GM12872 (cell line): ENCODE measurements around the gene TMEM107.

Source experiments
- CTCF ChIP-seq: IDR thresholded peaks from 3 replicates; pipeline ENCODE4 v1.5.1; 2011; ENCODE audit warnings: low read depth, mild to moderate bottlenecking, low read length, moderate library complexity; ENCODE audit not compliant: insufficient read depth

Gene TMEM107

GRCh38 chr17:8186787-8187516 is 10.8 kb upstream of the TMEM107 start:
- TF ChIP-seq CTCF, result no peak; the same call in 2 of the 3 replicates

DNA sequence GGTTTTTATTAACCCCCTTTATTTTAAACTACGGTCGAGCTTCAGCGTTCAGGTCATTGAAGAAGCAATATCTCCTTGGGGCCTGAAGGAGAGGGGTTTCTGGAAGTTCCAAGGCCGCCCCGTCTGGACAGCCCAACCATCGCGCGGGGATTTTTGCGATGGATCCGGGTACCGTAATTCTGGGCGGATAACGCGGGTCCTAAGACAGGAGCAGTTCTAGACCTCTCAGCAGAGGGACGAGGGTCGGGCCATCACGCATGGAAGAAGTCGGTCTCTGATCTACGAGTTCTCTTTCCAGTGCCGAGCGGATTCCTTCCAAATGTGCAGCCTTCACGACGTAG is 10.2 kb upstream of the TMEM107 start:
- TF ChIP-seq CTCF, result 0 out of 3 replicates have a peak, but pooled peaks have one; percentile 36

DNA sequence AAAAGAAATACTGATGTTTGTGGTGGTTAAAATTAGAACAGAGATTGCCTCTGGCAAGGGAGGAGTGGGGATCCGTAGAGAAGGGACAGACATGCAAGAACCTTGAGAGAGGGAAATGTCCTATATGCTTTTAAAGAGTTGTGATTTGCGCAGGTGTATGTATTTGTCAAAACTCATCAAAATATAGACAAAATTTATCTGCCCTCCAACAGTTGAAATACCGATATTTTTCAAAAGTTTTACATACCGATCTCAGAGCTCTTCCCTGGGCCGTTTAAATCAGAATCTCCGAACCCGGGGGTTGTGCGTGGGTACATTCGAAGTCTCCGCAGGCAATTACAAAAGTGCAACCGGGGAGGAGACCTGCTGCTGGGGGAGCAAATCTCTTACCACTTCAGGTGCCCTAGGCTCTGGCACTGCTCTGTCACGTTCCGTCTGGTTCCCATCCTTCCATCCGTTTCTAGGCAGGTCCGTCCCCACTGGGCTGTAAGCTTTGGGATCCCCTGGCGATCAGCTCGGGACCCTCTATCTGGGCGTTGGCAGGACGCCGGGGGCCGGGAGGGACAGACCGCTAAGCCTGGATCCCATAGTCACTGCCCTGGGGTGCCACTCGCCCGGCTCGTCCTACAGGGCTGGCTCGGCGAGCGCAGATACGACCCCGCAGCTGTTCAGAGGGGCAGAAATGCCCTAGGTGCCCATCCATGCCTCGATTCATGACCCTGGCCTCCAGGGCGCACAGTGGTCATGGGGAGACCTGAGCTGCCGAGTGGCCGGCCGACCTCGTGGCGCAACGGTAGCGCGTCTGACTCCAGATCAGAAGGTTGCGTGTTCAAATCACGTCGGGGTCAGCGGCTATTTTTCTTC is 9.6 kb upstream of the TMEM107 start:
- TF ChIP-seq CTCF, result no peak

DNA sequence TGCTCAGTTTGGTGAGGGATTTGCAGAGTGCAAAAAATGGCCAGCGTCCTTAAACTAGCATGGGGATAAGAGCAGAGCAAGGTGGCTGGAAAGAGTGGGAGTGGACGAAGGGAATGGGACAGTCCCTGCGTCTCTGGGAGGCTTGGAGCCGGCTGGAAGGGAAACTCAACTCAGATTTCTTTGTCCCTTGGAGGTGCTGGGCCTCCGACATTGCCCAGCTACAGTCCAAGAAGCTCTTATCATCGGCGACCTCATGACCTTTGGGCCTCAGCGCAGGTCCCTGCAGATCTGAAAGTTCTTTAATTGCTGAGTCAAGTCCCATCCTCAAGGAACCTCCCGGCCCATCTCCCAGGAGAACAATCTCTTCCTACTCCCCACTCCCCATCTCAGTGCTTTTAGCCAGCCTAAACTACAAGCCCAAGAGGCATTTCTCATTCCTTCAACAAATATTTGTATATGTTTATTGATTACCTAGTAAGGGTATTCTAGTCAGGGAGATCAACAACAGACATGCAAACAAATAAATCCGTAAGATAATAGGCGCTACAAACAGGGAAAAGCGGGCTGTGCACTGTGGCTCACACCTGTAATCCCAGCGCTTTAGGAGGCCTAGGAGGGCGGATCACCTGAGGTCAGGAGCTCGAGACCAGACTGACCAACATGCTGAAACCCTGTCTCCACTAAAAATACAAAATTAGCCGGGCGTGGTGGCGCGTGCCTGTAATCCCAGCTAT is 985 bp upstream of the TMEM107 start:
- TF ChIP-seq CTCF, result no peak

GRCh38 chr17:8175795-8176196 is 384 bp downstream of the TMEM107 start:
- no peak for TF ChIP-seq CTCF

GRCh38 chr17:8173871-8174322 is 2.3 kb downstream of the TMEM107 start:
- no peak for TF ChIP-seq CTCF
